ENCODE data around the gene MYMX.

DNA sequence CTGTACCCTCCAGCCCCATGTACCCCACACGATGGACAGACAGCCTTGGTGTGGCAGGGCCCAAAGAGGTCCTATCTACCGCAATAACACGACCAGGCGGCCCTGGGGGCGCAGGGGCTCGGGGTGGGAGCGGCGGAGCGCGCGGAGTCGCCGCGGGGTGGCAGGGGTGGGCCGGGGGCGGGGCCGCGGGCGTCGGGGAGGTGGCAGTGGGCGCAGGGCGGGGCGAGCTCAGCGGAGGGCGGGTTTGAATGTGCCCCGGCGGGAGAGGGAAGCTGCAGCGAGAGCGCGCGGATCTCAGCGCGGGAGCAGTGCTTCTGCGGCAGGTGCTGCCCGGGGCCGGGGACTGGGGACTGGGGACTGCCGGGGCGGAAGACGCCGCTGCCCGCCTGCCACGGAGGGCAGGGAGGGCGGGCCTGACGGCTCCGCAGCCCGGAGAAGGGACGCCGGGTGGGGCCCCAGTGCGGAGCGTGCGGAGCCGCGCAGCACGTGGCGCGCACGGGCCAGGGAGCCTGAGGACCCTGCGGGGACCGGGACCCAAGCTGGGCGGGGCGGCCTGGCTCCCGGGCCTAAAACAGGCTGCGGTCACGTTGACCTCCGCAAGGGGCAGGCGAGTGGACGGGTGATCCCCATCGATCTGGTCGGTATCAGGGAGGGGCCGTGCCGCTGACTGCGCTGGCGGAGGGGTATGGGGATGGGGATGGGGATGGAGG is 6.7 kb downstream of the MYMX start, which contains the start of gene SLC29A1:
- TF ChIP-seq, protein P1, sequence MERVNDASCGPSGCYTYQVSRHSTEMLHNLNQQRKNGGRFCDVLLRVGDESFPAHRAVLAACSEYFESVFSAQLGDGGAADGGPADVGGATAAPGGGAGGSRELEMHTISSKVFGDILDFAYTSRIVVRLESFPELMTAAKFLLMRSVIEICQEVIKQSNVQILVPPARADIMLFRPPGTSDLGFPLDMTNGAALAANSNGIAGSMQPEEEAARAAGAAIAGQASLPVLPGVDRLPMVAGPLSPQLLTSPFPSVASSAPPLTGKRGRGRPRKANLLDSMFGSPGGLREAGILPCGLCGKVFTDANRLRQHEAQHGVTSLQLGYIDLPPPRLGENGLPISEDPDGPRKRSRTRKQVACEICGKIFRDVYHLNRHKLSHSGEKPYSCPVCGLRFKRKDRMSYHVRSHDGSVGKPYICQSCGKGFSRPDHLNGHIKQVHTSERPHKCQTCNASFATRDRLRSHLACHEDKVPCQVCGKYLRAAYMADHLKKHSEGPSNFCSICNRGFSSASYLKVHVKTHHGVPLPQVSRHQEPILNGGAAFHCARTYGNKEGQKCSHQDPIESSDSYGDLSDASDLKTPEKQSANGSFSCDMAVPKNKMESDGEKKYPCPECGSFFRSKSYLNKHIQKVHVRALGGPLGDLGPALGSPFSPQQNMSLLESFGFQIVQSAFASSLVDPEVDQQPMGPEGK (CRISPR knock-in tag; IDR thresholded peaks at IDR 0.05; ENCODE audit: borderline replicate concordance) = no peak
- TF ChIP-seq ZC3H10 (CRISPR knock-in tag; IDR thresholded peaks at IDR 0.05) (no peak), ISL1 (CRISPR knock-in tag; IDR thresholded peaks at IDR 0.05) (no peak), ZFP30 (CRISPR knock-in tag; IDR thresholded peaks at IDR 0.05) (no peak), ARNTL (CRISPR knock-in tag; IDR thresholded peaks at IDR 0.05; ENCODE audit: borderline replicate concordance, low read depth) (no peak), SNAI2 (CRISPR knock-in tag; IDR thresholded peaks at IDR 0.05) (no peak), BACH2 (CRISPR knock-in tag; IDR thresholded peaks at IDR 0.05; ENCODE audit: borderline replicate concordance) (no peak), PPARA (CRISPR knock-in tag; IDR thresholded peaks at IDR 0.05; ENCODE audit: borderline replicate concordance) (no peak), RARB (CRISPR knock-in tag; IDR thresholded peaks at IDR 0.05) (no peak), GLIS3 (CRISPR knock-in tag; IDR thresholded peaks at IDR 0.05) (no peak), ZNF565 (CRISPR knock-in tag; conservative IDR thresholded peaks at IDR 0.05; ENCODE audit: low read depth) (no peak), ZFP3 (CRISPR knock-in tag; IDR thresholded peaks at IDR 0.05) (no peak)
- TF ChIP-seq, protein P2, sequence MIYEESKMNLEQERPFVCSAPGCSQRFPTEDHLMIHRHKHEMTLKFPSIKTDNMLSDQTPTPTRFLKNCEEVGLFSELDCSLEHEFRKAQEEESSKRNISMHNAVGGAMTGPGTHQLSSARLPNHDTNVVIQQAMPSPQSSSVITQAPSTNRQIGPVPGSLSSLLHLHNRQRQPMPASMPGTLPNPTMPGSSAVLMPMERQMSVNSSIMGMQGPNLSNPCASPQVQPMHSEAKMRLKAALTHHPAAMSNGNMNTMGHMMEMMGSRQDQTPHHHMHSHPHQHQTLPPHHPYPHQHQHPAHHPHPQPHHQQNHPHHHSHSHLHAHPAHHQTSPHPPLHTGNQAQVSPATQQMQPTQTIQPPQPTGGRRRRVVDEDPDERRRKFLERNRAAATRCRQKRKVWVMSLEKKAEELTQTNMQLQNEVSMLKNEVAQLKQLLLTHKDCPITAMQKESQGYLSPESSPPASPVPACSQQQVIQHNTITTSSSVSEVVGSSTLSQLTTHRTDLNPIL (CRISPR knock-in tag; IDR thresholded peaks at IDR 0.05; ENCODE audit: low read depth) = no peak
